IPS DF 4.7 (cell line): Measurements from ENCODE around the gene DIABLO.
A peak's percentile ranks its signal among the peaks of the same experiment; 100 is the strongest.
"Not testable (repeated sequence)": the region's sequence is repeated elsewhere in the genome, so short reads cannot be mapped to it uniquely, and the experiment has no call there.

Experiments used
- DNase-seq: peaks from one replicate; pipeline ENCODE4 v3.0.0-alpha.2; 2013; ENCODE audit warnings: low spot score; ENCODE audit errors: extremely low read depth

Gene DIABLO

GRCh38 chr12:122208073-122208820 is 17.6 kb downstream of the DIABLO start:
- DNase-seq = no peak

- no peak for DNase-seq
Measured at GRCh38 chr12:122207391-122207790, 18.5 kb downstream of the DIABLO start.

GRCh38 chr12:122206976-122207375 is 18.9 kb downstream of the DIABLO start:
- no peak for DNase-seq

GRCh38 chr12:122206111-122206881 is 19.6 kb downstream of the DIABLO start:
- no peak for DNase-seq

- no peak for DNase-seq
Measured at GRCh38 chr12:122205053-122205925, 20.6 kb downstream of the DIABLO start.

- DNase-seq = no peak
Measured at GRCh38 chr12:122204167-122205052, 21.4 kb downstream of the DIABLO start.

- no peak for DNase-seq
Measured at GRCh38 chr12:122203301-122204166, 22.3 kb downstream of the DIABLO start, which contains the start of gene B3GNT4. Gene B3GNT4, plus strand, starts transcription at chr12:122203709. Its CDS starts 910 bp downstream, at chr12:122204619.

- not testable (repeated sequence) for DNase-seq
Measured at GRCh38 chr12:122202811-122203210, 23.0 kb downstream of the DIABLO start.

GRCh38 chr12:122202017-122202416 is 23.8 kb downstream of the DIABLO start:
- no peak for DNase-seq

GRCh38 chr12:122201381-122201780 is 24.5 kb downstream of the DIABLO start:
- no peak for DNase-seq

GRCh38 chr12:122200541-122201175 is 25.2 kb downstream of the DIABLO start:
- no peak for DNase-seq

- DNase-seq = no peak
Measured at GRCh38 chr12:122199484-122200355, 26.1 kb downstream of the DIABLO start.

GRCh38 chr12:122197612-122197966 is 28.3 kb downstream of the DIABLO start:
- DNase-seq = no peak

- DNase-seq = no peak
Measured at GRCh38 chr12:122195405-122195804, 30.4 kb downstream of the DIABLO start.

- DNase-seq = no peak
Measured at GRCh38 chr12:122194804-122195203, 31.0 kb downstream of the DIABLO start.

- no peak for DNase-seq
Measured at GRCh38 chr12:122192441-122192840, 33.4 kb downstream of the DIABLO start.

- DNase-seq = peak; percentile 81
Measured at GRCh38 chr12:122190842-122191668, 34.8 kb downstream of the DIABLO start.
